Nephron progenitor cell (in vitro differentiated cells): Measurements from ENCODE around the gene ADPRHL1.
A peak's percentile ranks its signal among the peaks of the same experiment; 100 is the strongest.

Source experiments
- DNase-seq: peaks from one replicate; pipeline ENCODE4 v3.0.0; 2021
- H3K27ac Mint-ChIP-seq: 2 replicates; pipeline ENCODE4 v1.8.0; 2021; ENCODE audit warnings: mild to moderate bottlenecking, moderate library complexity, mixed read lengths
- H3K27me3 Mint-ChIP-seq: 2 replicates; pipeline ENCODE4 v1.8.0; 2021; ENCODE audit warnings: mild to moderate bottlenecking, low read depth, mixed read lengths; ENCODE audit not compliant: poor library complexity
- H3K36me3 Mint-ChIP-seq: 2 replicates; pipeline ENCODE4 v1.8.0; 2021; ENCODE audit warnings: low read depth, mixed read lengths
- H3K4me1 Mint-ChIP-seq: 2 replicates; pipeline ENCODE4 v1.8.0; 2021; ENCODE audit warnings: mixed read lengths
- H3K4me3 Mint-ChIP-seq: 2 replicates; pipeline ENCODE4 v1.8.0; 2021; ENCODE audit warnings: mild to moderate bottlenecking, moderate library complexity, mixed read lengths
- H3K9me3 Mint-ChIP-seq: 2 replicates; pipeline ENCODE4 v1.8.0; 2021; ENCODE audit warnings: mild to moderate bottlenecking, moderate library complexity, mixed read lengths
- TF ChIP-seq, protein P1 (sequence below): fragments of 200-600 bp; sonication (generic); IDR thresholded peaks from 2 replicates; pipeline ENCODE4 v1.5.0; 2021; ENCODE audit warnings: antibody characterized with exemption

The ADPRHL1 gene

GRCh38 chr13:113490496-113491417 lies 37.5 kb upstream of the ADPRHL1 start, which contains the start of gene DCUN1D2:
Gene DCUN1D2 (minus strand): TSS chr13:113490711. CDS start chr13:113490669, 42 bp downstream.
- peak within 1 kb of the TSS; percentile 98 for H3K27ac Mint-ChIP-seq
- H3K27me3 Mint-ChIP-seq, result peaks cover 3% of the 10 kb centered on the region
- peak; percentile 94 for DNase-seq
- H3K4me3 Mint-ChIP-seq, result peak within 1 kb of the TSS; percentile 93
- peaks cover 75% of the 10 kb centered on the region for H3K4me1 Mint-ChIP-seq
- peaks cover 2% of the 10 kb centered on the region for H3K36me3 Mint-ChIP-seq
- H3K9me3 Mint-ChIP-seq, result no peaks in the 10 kb centered on the region
- TF ChIP-seq, protein P1, sequence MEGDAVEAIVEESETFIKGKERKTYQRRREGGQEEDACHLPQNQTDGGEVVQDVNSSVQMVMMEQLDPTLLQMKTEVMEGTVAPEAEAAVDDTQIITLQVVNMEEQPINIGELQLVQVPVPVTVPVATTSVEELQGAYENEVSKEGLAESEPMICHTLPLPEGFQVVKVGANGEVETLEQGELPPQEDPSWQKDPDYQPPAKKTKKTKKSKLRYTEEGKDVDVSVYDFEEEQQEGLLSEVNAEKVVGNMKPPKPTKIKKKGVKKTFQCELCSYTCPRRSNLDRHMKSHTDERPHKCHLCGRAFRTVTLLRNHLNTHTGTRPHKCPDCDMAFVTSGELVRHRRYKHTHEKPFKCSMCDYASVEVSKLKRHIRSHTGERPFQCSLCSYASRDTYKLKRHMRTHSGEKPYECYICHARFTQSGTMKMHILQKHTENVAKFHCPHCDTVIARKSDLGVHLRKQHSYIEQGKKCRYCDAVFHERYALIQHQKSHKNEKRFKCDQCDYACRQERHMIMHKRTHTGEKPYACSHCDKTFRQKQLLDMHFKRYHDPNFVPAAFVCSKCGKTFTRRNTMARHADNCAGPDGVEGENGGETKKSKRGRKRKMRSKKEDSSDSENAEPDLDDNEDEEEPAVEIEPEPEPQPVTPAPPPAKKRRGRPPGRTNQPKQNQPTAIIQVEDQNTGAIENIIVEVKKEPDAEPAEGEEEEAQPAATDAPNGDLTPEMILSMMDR, result no peak

DNA sequence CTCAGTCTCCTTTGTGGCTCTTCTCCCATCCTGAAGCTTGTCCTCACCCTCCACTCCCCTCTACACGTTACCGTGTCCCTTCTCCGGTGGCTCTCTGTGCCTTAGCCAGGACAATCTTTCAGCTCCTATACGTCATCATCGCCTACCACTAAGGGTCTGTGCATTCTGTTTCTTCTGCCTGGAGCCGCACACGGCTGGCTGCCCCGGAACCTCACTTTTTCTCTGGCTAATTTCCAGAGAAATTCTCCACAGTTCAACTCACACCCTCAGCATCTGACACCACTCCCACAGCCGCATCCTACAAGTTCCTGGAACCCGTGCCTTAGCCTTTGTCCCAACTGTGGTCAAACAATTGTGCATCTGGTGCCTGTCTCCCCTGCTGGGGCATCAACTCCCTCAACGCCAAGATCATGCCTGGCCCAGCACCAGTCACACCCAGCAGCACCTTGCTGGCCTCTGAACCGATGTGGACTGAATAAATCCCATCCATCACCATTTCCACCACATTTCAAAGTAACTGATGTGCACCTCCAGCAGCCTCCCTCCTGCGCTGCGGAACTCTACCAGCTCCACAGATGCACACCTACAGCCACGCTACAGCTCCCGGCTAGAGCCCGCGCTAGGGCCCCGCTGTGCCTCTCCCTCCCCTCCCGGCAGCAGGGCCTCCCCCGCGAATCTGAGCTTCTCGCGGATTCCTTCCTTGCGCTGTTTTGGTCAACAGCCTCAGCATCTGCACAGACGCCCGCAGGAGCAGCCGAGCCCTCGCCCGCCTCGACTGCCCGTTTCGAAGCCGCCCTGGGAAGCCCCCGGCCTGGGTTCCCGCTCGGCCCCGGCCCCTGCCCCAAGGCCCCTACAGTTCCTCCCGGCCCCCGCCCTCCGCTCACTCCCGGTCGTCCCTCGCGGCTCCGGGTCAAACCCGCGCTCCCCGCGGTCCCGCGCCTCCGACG lies 36.5 kb upstream of the ADPRHL1 start:
- H3K9me3 Mint-ChIP-seq, result no peaks in the 10 kb centered on the region
- H3K4me1 Mint-ChIP-seq, result peaks cover 73% of the 10 kb centered on the region
- peaks cover 3% of the 10 kb centered on the region for H3K27me3 Mint-ChIP-seq
- TF ChIP-seq, protein P1, result no peak
- peak overlapping the region; percentile 98 for H3K27ac Mint-ChIP-seq
- no peaks in the 10 kb centered on the region for H3K36me3 Mint-ChIP-seq
- H3K4me3 Mint-ChIP-seq, result peak overlapping the region; percentile 91
- DNase-seq, result peak; percentile 31

GRCh38 chr13:113489171-113489548 lies 35.9 kb upstream of the ADPRHL1 start:
- Mint-ChIP-seq H3K4me1 (peaks cover 70% of the 10 kb centered on the region), H3K9me3 (no peaks in the 10 kb centered on the region), H3K27me3 (peaks cover 3% of the 10 kb centered on the region), H3K36me3 (no peaks in the 10 kb centered on the region), H3K4me3 (peak overlapping the region; percentile 91), H3K27ac (peak overlapping the region; percentile 98)
- TF ChIP-seq, protein P1, result no peak
- DNase-seq, result no peak

DNA sequence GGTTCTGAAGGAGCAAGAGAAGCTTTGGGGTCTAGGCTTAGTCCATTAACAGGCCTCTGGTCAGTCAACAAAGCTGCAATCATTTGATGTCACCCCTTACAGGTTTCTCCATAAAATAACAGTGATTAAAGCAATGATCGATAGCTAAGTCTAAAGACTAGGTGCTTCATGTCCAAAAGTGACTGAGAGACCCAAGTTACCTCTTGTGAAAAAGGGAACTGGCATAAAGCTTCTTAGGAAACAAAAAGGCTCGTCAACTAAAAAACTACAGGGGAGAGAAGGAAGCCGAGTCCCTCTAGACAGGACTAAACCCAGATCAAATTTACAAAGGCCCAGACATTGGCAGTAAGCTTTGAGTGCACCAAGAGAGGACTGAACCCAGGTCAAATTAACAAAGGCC lies 35.0 kb upstream of the ADPRHL1 start:
- Mint-ChIP-seq H3K36me3 (peaks cover 4% of the 10 kb centered on the region), H3K27ac (no peak overlapping the region), H3K4me3 (peak overlapping the region; percentile 91), H3K4me1 (peaks cover 70% of the 10 kb centered on the region), H3K9me3 (no peaks in the 10 kb centered on the region), H3K27me3 (peaks cover 3% of the 10 kb centered on the region)
- DNase-seq, result no peak
- TF ChIP-seq, protein P1, result no peak

DNA sequence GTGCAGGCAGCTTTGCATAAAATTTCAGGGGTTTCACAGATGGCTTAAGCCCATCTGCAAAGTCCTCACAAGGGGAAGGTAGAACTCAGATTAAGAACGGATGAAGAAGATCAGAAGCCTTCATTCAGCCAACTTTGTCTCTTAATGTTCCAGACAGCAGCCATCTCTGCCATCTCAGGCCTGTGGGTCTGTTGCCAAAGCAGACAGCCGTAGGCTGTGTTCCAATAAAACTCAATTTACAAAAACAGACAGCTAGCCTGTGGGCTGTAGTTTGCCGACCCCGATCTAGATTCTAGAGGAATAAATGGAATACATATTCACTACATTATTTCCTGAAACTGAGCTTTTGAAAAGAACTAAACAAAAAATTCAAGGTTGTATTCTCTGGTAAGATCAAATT lies 33.4 kb upstream of the ADPRHL1 start:
- no peak for DNase-seq
- Mint-ChIP-seq H3K4me1 (peaks cover 63% of the 10 kb centered on the region), H3K36me3 (peaks cover 8% of the 10 kb centered on the region), H3K27ac (peak overlapping the region; percentile 25), H3K9me3 (no peaks in the 10 kb centered on the region), H3K4me3 (no peak overlapping the region), H3K27me3 (peaks cover 3% of the 10 kb centered on the region)
- TF ChIP-seq, protein P1, result no peak
